GM11168 (cell line): ENCODE measurements around the gene EPHA2.

Source experiments
- in situ Hi-C: fragments of 300-500 bp; cut with MboI; formaldehyde crosslinking; loops from one replicate; pipeline ENCODE4 v1.12.0; 2022; ENCODE audit warnings: low sequenced_read_pairs; ENCODE audit not compliant: unreplicated experiment

EPHA2 gene

DNA sequence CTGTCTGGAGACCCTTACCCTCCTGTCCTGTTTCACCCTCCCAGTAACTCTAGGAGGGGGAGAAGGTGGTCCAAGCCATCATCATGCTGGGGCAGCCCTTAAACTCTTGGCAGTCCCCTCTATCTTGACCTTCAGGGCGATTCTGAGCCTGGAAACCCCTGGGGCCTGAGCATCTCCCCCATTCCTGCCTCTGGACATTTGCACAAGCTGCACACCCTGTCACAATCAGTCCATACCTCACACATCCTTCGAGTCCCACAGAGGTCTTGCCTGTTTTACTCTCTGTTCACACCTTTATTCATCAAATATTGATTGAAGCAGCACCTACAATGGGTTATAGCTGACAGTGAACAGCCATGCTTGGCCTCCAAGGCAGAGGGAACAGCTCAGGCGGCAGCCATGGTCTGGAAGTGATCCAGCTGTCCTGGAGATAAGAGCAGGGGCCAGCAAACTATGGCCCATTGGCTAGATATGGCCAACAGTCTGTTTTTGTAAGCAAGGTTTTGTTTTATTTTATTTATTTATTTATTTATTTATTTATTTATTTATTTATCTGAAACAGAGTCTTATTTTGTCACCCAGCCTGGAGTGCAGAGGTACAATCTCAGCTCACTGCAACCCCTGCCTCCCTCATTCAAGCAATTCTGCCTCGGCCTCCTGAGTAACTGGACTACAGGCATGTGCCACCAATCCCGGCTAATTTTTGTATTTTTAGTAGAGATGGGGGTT is 75.3 kb downstream of the EPHA2 start:
- in situ Hi-C loops, result loop anchor here (5.0 to 25.0 kb wide), 2 partner anchors 117 to 282 kb away; partner anchors contain the start of genes FBXO42 and SZRD1

GRCh38 chr1:16078925-16079656 is 76.8 kb downstream of the EPHA2 start:
- in situ Hi-C loops, result loop anchor here (25.0 kb wide), 1 partner anchor 283 kb away; the partner anchor contains the start of genes FBXO42 and SZRD1

GRCh38 chr1:16077406-16078245 is 78.2 kb downstream of the EPHA2 start:
- in situ Hi-C loops, result loop anchor here (25.0 kb wide), 1 partner anchor 285 kb away; the partner anchor contains the start of genes FBXO42 and SZRD1

GRCh38 chr1:16076865-16077238 is 79.0 kb downstream of the EPHA2 start:
- in situ Hi-C loops, result loop anchor here (25.0 kb wide), 1 partner anchor 285 kb away; the partner anchor contains the start of genes FBXO42 and SZRD1

DNA sequence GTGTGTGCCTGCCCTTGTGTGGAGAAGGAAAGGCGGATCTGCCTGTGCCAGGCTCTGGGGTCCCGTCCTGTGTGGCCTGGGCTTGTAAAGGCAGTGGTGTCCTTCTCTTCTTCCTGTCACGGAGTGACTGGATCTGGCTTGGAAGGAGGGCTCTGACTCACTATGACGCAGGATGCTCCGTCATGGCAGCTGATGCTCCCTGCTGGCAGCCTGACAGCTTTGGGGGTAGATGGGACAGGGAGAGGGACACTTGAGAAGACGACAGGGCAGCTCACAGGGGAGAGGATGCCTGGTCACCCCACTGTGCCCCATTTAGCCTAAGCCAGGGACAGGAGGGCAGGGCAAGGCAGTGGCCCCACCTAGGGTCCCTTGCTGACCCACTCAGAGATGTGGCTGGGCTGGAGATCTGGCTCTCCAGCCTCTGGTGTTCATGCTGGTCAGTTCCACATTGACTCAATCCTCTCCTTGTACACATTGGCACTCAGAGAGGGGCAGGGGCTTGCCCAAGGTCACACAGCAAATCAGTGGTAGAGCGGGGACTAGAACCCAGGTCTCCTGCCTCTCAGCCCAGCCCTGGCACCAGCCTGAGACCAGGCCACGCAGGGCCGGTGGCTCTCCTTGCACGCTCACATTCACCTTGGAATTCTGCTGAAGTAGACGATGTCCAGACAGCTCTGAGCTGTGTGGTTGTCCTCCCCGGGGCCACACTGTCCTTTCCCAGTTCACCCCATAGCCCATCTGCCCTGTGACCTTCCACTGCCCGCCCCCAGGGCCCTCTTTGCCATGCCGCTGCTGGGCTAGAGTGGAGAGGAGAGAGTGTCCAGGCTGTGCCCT is 79.6 kb downstream of the EPHA2 start:
- in situ Hi-C loops, result loop anchor here (25.0 kb wide), 1 partner anchor 286 kb away; the partner anchor contains the start of genes FBXO42 and SZRD1

DNA sequence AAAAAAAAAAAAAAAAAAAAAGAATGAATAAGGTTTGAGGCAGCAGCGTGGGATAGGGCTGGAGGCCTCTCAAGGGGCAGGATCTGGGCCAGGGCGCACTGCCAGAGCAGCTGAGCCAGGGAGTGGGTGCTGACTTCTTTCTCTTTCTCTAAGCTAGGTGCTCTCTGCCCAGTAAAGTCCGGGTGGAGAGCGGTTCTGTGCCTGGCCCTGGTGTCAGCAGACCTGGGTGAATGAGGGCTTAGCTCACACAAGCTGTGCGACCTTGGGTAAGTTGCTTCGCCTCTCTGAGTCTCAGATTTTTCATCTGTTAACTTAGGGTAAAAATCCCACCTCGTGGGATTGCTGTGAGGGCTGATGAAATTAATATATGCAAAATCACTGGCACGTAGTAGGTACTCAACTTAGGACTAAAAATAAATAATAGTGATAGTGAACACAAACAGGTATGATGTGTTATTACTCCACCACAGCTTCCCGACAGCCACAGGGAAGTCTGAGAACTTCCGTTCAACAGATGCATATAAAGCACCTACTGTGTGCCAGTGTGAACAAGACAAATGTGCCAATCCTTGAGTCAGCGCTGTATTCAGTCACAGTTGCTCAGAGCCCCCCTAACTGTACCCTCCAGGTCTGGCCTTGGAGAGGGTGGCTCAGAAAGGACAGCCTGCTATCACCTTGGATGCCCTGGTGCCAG is 80.4 kb downstream of the EPHA2 start:
- in situ Hi-C loops, result loop anchor here (25.0 kb wide), 1 partner anchor 287 kb away; the partner anchor contains the start of genes FBXO42 and SZRD1
